Putamen (tissue), 1 donor: Measurements from ENCODE around the gene PPP1R3C.

ENCODE experiments used
- DNase-seq: peaks from one replicate; pipeline ENCODE4 v3.0.0-alpha.2; 2016; ENCODE audit warnings: low spot score

PPP1R3C gene

DNA sequence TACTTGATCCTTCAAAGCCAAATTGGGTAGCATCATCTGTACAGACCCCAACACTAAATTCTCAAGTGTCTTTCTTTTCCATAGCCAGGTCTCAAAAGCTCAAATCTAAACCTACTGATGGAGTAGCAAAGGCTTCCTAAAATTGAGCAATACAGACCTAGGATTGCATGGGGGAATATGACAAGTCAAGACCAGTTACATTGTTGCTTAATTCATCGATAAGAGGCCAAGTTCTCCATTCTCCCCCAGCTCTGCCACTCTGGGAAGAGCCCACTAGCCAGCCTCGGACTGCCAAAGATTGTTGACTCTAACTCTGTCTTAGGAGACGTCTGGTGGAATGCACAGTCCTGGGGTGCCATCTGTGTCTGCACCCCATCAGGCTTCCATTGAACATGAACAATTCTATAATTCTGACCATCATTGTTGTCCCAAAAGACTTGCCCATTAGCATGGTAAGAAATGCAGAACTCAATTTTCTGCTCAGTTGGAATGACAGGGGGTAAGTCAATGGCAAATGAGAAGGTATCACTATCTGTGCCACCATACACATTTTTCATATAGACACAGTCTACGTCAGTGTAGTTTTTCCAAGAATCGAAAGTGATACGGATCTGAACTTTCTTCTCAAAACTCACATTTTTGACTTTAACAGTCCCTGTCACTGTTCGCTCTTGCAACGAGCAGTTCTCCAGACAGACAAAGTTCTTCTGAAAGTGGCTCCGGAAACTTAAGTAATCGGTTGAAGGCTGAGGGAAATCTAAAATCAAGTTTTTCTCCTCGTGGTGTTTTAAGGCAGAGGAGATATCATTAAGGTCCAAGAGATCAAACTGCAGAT lies 2.9 kb downstream of the PPP1R3C start:
- DNase-seq = no peak

GRCh38 chr10:91628383-91628782 lies 4.5 kb downstream of the PPP1R3C start:
- no peak for DNase-seq

- no peak for DNase-seq
These were observed 5.3 kb downstream of the PPP1R3C start for GRCh38 chr10:91627344-91628102.

- DNase-seq = no peak
These were observed 5.9 kb downstream of the PPP1R3C start for GRCh38 chr10:91626936-91627335.

GRCh38 chr10:91624633-91625032 lies 8.2 kb downstream of the PPP1R3C start:
- DNase-seq = no peak

DNA sequence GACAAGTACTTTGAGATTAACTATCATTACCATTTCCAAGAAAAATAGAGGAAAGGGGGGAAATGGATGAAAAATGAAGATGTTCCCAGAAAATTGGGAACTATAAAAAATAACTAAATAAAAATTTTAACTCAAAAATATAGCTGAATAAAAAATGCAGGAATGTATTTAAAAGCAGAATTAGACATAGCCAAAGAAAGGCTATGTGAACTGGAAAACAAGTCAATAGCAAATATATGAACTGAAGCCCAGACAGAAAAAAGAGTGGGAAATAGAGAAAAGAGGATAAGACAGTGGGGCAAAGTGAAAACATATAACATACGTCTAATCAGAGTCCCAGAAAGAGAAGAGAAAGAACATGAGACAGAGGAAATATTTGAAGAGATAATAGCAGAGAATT lies 10.3 kb downstream of the PPP1R3C start:
- no peak for DNase-seq

DNA sequence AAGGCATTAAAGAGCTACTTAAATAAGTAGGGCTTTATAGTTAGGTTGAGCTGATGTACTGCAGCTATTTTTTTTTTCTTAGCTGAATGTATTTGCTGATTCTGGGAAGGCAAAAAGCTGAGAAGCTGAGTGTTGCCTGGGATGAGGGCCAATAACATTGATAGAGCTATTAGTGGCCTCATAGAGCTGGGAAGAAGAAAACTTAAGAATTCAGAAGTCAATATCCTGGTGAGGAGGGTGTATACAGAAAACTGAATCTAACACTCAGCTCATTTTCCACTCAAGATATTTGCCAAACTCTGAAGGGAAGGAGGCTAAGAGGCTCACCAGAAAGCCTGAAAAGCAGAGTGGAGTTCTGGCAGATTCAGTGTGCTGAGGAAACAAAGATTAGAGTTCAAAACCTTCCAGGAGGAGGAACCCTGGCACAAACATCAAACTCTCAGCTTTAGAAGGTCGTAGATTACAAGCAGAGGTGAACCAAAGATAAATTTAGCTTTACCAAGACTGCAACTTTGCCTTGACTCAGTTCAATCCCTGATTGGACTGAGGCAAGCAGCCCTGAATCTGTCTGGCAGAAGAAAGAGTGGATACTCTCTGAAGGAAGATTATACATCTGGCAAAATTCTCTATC lies 11.3 kb downstream of the PPP1R3C start:
- no peak for DNase-seq

DNA sequence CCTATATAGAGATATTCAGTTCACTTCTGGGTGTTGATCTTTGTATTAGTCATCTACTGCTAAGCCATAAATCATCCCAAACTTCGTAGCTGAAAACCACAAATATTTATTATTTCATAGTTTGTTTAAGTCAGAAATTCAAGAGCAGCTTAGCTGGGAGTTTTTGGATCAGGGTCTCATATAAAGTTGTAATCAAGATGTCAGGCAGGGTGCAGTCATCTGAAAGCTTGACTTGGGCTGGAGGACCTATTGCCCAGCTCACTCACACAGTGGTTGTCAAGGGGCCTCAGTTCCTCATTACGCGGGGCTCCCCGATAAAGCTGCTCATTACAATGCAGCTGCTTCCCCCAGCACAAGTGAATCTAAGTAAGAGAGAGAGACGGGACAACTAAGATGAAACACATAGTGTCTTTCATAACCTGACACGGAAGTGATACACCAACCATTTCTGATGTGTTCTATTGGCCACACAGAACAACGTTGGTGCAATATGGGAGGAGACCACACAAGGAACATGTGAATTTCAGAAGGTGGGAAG lies 15.7 kb downstream of the PPP1R3C start:
- DNase-seq = no peak

- DNase-seq = no peak
These were observed 16.7 kb downstream of the PPP1R3C start for GRCh38 chr10:91616137-91616536.

- DNase-seq = no peak
These were observed 18.6 kb downstream of the PPP1R3C start for GRCh38 chr10:91614225-91614624.

GRCh38 chr10:91613411-91614187 lies 19.3 kb downstream of the PPP1R3C start:
- no peak for DNase-seq

DNA sequence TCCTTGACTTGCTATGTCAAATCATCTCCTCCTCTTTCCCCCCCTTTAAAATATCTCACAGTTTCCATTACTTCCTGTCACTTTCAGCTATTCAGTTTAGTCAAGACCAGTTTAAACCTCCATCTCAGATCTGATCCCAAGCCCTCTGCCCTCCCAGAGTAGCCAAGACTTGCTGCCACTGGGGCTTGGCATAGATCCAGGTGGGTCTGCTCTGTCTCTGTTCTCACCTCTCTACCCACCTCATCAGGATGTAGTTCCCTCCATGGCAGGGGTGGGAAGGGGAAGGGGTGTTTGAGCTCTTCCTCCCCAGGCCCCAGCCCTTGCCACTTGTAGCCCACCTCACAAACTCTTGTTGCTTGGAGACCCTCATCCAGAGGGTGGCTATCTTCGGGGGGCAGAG lies 22.0 kb downstream of the PPP1R3C start:
- no peak for DNase-seq

GRCh38 chr10:91610444-91610843 lies 22.4 kb downstream of the PPP1R3C start:
- no peak for DNase-seq

- no peak for DNase-seq
These were observed 25.0 kb downstream of the PPP1R3C start for GRCh38 chr10:91607646-91608403.

DNA sequence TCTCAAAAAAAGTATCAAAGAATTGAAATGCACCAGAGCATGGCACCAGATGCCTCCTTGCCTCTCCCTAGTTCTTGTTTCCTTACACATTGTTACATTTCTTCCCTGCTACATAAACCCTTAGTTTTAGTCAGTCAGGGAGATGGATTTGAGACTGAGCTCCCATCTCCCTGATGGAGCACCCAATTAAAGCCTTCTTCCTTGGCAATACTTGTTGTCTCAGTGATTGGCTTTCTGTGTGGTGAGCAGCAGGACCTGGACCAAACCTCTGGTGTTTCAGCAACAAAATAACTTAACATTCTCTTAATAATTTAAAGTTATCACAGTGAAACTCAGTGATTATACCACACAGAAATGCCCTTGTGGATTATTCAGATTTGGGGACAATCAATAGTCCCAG lies 26.9 kb downstream of the PPP1R3C start:
- no peak for DNase-seq

DNA sequence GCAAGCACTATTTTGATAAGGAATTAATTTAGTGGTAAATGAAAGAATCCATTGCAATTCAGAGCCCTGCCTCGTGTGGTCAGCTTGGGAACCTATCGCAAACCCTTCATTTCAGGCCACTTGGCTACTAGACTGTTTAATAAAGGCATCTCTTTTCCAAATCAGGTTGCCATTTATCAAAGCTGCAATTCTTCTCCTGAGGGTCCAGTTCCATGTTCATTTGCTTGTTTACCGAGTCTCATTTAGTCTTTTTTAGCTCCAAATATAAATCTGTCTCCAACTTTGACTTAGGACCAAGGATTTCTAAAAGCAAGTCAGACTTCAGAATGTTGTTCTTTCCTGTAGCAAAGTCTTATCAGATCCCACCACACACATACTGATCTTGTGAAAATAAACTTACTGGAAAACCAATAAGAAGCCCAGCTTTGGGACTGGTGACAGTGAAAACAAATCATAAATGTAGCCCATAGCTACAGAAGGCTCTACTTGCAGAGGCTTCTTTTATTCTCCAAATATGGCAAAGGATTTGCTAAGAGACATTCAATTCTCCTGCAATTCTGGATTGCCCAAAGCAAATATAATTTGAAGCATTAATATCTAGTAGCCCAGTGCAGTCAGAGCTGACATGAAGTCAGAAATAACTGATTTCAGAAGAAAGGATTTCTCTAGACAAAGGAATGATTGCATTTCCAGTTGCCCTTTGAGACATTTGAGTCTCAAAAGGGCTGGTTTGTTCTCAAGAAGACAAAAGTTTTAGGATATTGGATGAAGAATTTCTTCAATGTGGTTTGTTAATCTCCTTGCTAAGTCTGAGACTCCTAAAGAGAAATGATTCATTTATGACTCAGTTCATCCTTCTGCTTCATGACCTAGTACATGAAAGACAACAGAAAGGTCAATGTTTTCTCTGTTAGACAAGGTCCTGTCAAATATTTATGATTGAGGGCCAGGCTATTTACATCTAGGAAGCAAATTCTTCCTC lies 28.0 kb downstream of the PPP1R3C start:
- no peak for DNase-seq

GRCh38 chr10:91603931-91604331 lies 28.9 kb downstream of the PPP1R3C start:
- DNase-seq = no peak

- no peak for DNase-seq
These were observed 29.9 kb downstream of the PPP1R3C start for GRCh38 chr10:91602868-91603568.

GRCh38 chr10:91602449-91602848 lies 30.4 kb downstream of the PPP1R3C start:
- no peak for DNase-seq
